Liver (tissue), 3 donors: ENCODE results near the gene GRIN2A.

Experiments used
- CTCF ChIP-seq: fragments of 150-350 bp; IDR thresholded peaks from 2 replicates; pipeline ENCODE4 v1.5.1; 2017; ENCODE audit warnings: improper control_type of control experiment, low read depth, low read length; ENCODE audit not compliant: missing input control
- FOXA1 ChIP-seq: IDR thresholded peaks from 2 replicates; pipeline ENCODE4 v1.6.1; 2016; ENCODE audit warnings: antibody characterized with exemption
- GABPA ChIP-seq, 2 donors: IDR thresholded peaks in 1 of 2; conservative IDR thresholded peaks in 1 of 2; 2 replicates each; pipeline ENCODE4 v1.6.1; 2016; ENCODE audit warnings: antibody characterized with exemption in 2 of 2, mild to moderate bottlenecking in 1 of 2, moderate library complexity in 1 of 2
- SP1 ChIP-seq: IDR thresholded peaks from 2 replicates; pipeline ENCODE4 v1.6.1; 2018; ENCODE audit warnings: antibody characterized with exemption, mild to moderate bottlenecking
- TAF1 ChIP-seq: conservative IDR thresholded peaks from 2 replicates; pipeline ENCODE4 v1.6.1; 2016; ENCODE audit warnings: antibody characterized with exemption, mild to moderate bottlenecking
- donor health status: healthy.
- donor health status: healthy.

GRCh38 chr16:10107081-10107480 is 75.1 kb downstream of the GRIN2A start:
- TF ChIP-seq CTCF (no peak), GABPA (IDR thresholded peaks at IDR 0.05 in 1 of 2, conservative IDR thresholded peaks at IDR 0.05 in 1 of 2) (no peak), FOXA1 (no peak), TAF1 (no peak), SP1 (no peak)
